ENCODE results near the gene SLC39A8. TPM values are rescaled to one million over a fixed set of nuclear protein-coding genes. Genes with fewer than 3 reads are reported as not detected.
A peak's percentile ranks its signal among the peaks of the same experiment; 100 is the strongest.
"Not testable (repeated sequence)": the region's sequence is repeated elsewhere in the genome, so short reads cannot be mapped to it uniquely, and the experiment has no call there.

SLC39A8 gene
- 10 to 100 TPM; 28.8 to 29.3 TPM for total RNA-seq

DNA sequence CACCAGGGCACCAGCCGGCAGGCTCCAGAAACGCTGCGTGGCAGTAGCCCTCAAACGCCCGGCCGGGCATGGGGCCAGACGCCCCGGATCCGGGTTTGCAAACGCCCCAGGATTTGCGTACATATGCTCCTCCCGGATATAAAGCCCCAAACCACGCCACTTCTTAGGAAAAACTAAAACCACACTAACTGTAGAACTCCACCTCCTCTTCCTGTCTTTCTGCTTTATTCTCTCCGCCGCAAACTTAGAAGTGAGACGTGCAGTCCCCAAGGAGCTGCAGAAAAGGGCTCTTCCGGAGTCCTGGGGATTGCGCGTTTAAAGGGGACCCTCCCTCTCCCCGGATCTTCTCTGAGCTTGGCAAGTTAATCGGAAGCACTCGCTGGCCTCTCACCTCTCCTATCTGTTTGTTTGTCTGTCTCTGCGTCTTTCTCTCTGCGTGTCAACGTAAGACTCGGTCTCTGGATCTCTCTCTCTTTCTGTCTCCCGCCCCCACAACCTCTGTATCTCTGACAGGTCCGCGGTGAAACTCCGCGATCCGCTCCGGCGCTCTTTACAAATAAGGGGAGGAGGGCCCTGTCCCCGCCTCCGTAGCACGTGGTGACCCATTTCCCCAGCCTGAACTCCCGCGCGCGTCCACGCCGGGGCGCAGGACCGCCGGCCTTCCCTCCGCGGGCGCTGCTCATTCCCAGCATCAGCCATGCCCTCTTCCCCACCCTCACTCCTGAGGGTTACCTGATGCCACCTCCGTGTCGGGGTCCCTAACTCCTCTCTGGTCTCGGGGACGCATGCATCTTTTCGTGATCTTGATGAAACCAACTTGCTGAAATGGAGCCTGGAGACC, at the start of gene SLC39A8:
Gene SLC39A8 (minus strand): TSS at position 529 of the 841 bp plus-strand sequence. CDS start 820 bp downstream, outside the sequence.
- CTCF ChIA-PET: interaction anchor here (0.7 to 1.9 kb wide), 14 partner anchors 10 to 755 kb away, joined by 3 to 18 read pairs (median 4); partner anchors contain the start of gene BDH2
- H3K4me3 Mint-ChIP-seq: peak within 1 kb of the TSS; percentile 83
- H3K9me3 Mint-ChIP-seq: no peaks in the 10 kb centered on the region
- intact Hi-C loops (cut with micrococcal nuclease): loop anchor here (1.0 to 5.0 kb wide), 18 partner anchors 45 to 1522 kb away; partner anchors contain the start of genes BDH2, CENPE, PPP3CA and SLC9B1
- H3K36me3 Mint-ChIP-seq (ENCODE audit: low read depth): no peaks in the 10 kb centered on the region
- peak; percentile 93 for DNase-seq
- peaks cover 38% of the 10 kb centered on the region for H3K4me1 Mint-ChIP-seq (ENCODE audit: low read depth)
- H3K27me3 Mint-ChIP-seq (ENCODE audit: low read depth): no peaks in the 10 kb centered on the region
- H3K27ac Mint-ChIP-seq: peak within 1 kb of the TSS; percentile 93

DNA sequence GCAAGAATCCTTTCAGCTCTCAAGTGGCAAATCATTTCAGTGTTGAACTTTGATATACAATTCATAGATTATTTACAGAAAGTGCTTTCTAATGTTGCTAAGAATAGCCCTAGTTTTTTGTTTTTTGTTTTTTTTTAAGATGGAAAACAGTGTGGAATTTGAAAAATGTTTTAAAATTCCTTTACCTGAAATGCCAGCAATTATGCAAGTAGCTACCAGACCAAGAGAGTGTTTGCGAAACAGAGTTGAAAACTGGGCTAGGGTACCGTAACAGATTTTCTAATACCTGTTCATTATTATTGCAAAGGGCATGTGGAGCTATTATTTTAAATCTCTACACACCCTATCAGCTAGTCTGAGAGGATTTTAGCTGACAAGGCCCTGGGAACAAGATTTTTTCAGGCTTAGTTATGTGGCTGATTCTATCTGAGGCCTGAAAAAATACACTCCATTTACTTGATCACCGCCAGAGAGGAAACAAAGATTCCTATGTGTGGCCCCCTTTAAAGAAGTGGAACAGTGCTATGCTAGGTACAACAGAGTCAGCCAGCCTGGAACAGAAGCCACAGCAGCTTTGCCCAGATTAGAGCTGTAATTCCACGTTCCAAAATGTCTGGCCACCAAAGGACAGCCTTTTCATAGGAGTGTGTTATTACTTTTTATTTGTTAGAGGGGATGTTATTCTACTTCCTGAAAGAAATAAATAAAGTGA, 46.9 kb upstream of the SLC39A8 start:
- intact Hi-C loops (cut with micrococcal nuclease): loop anchor here (5.0 kb wide), 1 partner anchor 145 kb away; no protein-coding TSS in a partner anchor
- no peak for DNase-seq
- Mint-ChIP-seq H3K4me1 (ENCODE audit: low read depth) (peaks cover 17% of the 10 kb centered on the region), H3K36me3 (ENCODE audit: low read depth) (no peaks in the 10 kb centered on the region), H3K9me3 (no peaks in the 10 kb centered on the region), H3K27me3 (ENCODE audit: low read depth) (peaks cover 2% of the 10 kb centered on the region), H3K27ac (no peak overlapping the region), H3K4me3 (no peak overlapping the region)
- CTCF ChIA-PET: interaction anchor here (1.0 to 1.9 kb wide), 2 partner anchors 39 to 46 kb away, joined by 5 to 6 read pairs; partner anchors contain the start of gene SLC39A8

DNA sequence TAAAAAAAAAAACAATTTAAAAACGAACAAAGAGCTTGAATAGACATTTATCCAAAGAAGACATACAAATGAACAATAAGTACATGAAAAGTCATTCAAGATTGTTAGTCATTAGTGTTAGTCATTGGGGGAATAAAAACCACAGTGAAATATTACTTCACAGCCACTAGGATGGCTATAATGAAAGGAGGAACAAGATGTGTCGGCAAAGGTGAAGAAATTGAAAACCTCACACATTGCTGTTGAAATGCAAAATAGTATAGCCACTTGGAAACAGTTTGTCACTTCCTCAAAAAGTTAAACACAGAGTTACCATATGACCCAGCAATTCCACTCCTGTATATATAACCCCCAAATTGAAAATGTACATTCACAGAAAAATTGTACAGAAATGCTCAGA, 45.2 kb upstream of the SLC39A8 start:
- intact Hi-C loops (cut with micrococcal nuclease): loop anchor here (1.0 to 5.0 kb wide), 14 partner anchors 41 to 1370 kb away; partner anchors contain the start of genes SLC39A8, SLC9B2 and UBE2D3

DNA sequence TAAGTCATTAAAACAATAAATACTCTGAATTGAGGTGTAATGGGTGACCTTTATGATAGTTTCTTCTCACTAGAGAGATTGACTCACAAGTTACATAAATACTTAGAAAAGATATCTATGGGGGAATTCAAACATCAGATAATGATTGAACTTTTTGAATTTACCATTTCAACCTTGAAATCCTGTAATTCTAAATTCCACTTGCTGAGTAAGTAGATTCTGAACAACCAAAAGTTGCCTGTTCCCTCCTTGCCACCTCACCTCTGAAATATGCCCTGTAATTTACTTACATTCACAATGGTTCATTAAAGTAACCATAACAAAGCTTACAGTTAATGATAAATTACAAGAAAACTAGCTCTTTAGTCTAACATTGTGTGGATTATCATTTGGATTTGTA, 43.3 kb upstream of the SLC39A8 start:
- H3K4me1 Mint-ChIP-seq (ENCODE audit: low read depth): peaks cover 17% of the 10 kb centered on the region
- DNase-seq: no peak
- H3K27me3 Mint-ChIP-seq (ENCODE audit: low read depth): peaks cover 4% of the 10 kb centered on the region
- H3K4me3 Mint-ChIP-seq: no peak overlapping the region
- H3K9me3 Mint-ChIP-seq: no peaks in the 10 kb centered on the region
- CTCF ChIA-PET: interaction anchor here (1.8 kb wide), 1 partner anchor 42 kb away, joined by 4 read pairs; no protein-coding TSS in a partner anchor
- H3K27ac Mint-ChIP-seq: no peak overlapping the region
- intact Hi-C loops (cut with micrococcal nuclease): no loop called here
- H3K36me3 Mint-ChIP-seq (ENCODE audit: low read depth): no peaks in the 10 kb centered on the region

More for the DNA sequence above, 45.2 kb upstream of the SLC39A8 start:
- no peak overlapping the region for H3K27ac Mint-ChIP-seq
- H3K4me3 Mint-ChIP-seq: no peak overlapping the region
- peaks cover 4% of the 10 kb centered on the region for H3K27me3 Mint-ChIP-seq (ENCODE audit: low read depth)
- H3K36me3 Mint-ChIP-seq (ENCODE audit: low read depth): no peaks in the 10 kb centered on the region
- no peaks in the 10 kb centered on the region for H3K9me3 Mint-ChIP-seq
- CTCF ChIA-PET: no interaction called here
- DNase-seq: no peak
- peaks cover 17% of the 10 kb centered on the region for H3K4me1 Mint-ChIP-seq (ENCODE audit: low read depth)

DNA sequence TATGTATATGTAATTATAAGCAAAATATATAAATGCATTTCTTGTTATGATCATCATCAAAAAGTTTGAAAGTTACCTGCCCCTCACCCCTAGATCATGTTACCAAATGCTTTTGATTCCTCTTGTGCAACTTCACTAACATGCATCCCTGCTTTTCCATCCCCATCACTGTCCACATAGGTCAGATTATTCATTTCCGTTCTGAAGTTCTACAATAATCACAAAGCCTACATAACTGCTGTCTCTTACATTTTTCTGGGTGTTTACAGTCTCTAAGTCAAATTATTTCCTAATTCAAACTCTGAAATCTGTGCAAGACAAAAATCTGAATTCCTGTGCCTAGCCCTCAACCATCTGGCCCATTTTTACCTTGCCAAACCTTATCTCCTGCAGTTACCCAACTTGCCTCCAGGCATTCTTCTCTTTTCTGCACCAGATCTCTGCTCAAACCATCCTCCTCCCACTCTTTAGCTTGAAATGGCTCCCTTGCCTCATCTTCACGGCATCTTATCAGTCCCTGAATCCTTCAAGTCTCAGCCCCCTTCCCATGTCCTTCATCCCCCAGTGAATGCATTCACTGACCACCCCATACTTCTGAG, 42.4 kb upstream of the SLC39A8 start:
- CTCF ChIA-PET: no interaction called here
- no peak overlapping the region for H3K27ac Mint-ChIP-seq

DNA sequence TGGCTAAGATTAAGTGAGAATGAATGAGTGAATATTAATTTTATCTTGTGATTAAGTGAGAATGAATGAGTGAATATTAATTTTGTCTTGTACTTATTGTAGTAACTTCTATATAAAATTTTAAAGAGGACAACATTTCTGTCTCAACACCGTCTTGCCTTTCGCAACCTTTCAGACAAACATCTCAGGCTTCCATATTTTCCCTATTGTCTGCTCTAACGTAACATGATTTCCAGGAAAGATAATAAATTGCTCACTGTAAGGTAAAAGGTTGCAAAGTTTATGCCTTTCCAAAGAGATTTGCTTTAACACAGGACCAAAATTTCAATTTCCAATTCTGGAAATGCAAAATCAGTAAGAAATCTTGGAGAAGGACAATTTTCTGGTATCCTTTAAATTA, 41.7 kb upstream of the SLC39A8 start:
- Mint-ChIP-seq H3K36me3 (ENCODE audit: low read depth) (no peaks in the 10 kb centered on the region), H3K4me3 (no peak overlapping the region), H3K4me1 (ENCODE audit: low read depth) (peaks cover 17% of the 10 kb centered on the region), H3K27ac (no peak overlapping the region), H3K9me3 (no peaks in the 10 kb centered on the region), H3K27me3 (ENCODE audit: low read depth) (peaks cover 9% of the 10 kb centered on the region)
- CTCF ChIA-PET: no interaction called here
- intact Hi-C loops (cut with micrococcal nuclease): no loop called here
- DNase-seq: no peak

More for the DNA sequence above, 42.4 kb upstream of the SLC39A8 start:
- Mint-ChIP-seq H3K4me3 (no peak overlapping the region), H3K27me3 (ENCODE audit: low read depth) (peaks cover 8% of the 10 kb centered on the region), H3K4me1 (ENCODE audit: low read depth) (peaks cover 17% of the 10 kb centered on the region), H3K36me3 (ENCODE audit: low read depth) (no peaks in the 10 kb centered on the region), H3K9me3 (no peaks in the 10 kb centered on the region)
- DNase-seq: no peak
- intact Hi-C loops (cut with micrococcal nuclease): no loop called here

DNA sequence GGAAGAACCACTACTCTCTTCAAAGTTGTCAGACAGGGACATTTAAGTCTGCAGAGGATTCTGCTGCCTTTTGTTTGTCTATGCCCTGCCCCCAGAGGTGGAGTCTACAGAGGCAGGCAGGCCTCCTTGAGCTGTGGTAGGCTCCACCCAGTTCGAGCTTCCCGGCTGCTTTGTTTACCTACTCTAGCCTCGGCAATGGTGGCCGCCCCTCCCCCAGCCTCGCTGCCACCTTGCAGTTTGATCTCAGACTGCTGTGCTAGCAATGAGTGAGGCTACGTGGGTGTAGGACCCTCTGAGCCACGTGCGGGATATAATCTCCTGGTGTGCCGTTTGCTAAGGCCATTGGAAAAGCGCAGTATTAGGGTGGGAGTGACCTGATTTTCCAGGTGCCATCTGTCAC, 35.0 kb upstream of the SLC39A8 start:
- intact Hi-C loops (cut with micrococcal nuclease); H3K9me3 Mint-ChIP-seq; H3K4me1 Mint-ChIP-seq (ENCODE audit: low read depth); H3K36me3 Mint-ChIP-seq (ENCODE audit: low read depth); H3K4me3 Mint-ChIP-seq; H3K27ac Mint-ChIP-seq; DNase-seq; CTCF ChIA-PET: not testable (repeated sequence)
- H3K27me3 Mint-ChIP-seq (ENCODE audit: low read depth): peaks cover 11% of the 10 kb centered on the region

DNA sequence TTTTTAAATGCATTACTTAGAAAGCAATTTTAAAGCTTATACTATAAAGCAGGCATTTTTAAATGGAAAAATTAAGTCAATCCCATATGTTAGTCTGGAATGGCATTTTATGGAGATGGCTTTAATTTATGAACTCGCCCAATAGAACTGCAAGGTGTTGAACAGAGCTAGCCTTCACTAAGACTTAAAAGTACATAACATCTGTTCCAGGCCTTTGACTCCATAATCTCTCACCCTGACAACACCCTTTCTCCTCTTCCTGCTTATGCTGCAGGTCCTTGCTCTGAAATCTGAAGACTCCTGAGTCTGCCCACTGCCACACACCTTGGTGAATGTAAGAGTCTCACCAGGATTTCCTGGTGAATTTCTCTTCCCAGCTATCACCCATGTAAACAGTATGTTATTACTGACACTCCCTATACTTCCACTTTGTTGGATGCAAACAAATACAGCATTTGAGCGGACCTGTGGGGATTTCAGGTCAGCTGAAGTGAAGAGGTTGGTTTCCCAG, 17.7 kb upstream of the SLC39A8 start:
- no peak for DNase-seq
- CTCF ChIA-PET: no interaction called here
- Mint-ChIP-seq H3K4me3 (no peak overlapping the region), H3K27me3 (ENCODE audit: low read depth) (no peaks in the 10 kb centered on the region), H3K36me3 (ENCODE audit: low read depth) (no peaks in the 10 kb centered on the region), H3K4me1 (ENCODE audit: low read depth) (no peaks in the 10 kb centered on the region), H3K27ac (no peak overlapping the region), H3K9me3 (peaks cover 4% of the 10 kb centered on the region)
- intact Hi-C loops (cut with micrococcal nuclease): no loop called here

DNA sequence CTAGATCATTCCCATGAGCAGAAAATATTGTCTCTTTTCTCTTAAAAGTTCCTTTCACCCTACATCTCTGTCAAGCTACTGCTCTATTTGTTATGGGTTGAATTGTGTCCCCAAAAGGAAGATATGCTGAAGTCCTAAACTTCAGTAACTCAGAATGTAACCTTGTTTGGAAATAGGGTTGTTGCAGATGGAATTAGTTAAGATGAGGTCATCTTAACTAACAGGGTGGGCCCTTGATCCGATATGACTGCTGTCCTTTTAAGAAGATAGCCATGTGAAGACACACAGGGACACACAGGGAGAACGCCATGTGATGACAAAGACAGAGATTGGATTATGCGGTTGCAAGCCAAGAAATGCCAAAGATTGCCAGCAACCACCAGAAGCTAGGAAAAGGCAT, 12.8 kb upstream of the SLC39A8 start:
- Mint-ChIP-seq H3K4me3 (no peak overlapping the region), H3K27me3 (ENCODE audit: low read depth) (no peaks in the 10 kb centered on the region), H3K27ac (no peak overlapping the region), H3K9me3 (no peaks in the 10 kb centered on the region), H3K36me3 (ENCODE audit: low read depth) (no peaks in the 10 kb centered on the region), H3K4me1 (ENCODE audit: low read depth) (no peaks in the 10 kb centered on the region)
- no peak for DNase-seq
- intact Hi-C loops (cut with micrococcal nuclease): no loop called here
- CTCF ChIA-PET: no interaction called here

DNA sequence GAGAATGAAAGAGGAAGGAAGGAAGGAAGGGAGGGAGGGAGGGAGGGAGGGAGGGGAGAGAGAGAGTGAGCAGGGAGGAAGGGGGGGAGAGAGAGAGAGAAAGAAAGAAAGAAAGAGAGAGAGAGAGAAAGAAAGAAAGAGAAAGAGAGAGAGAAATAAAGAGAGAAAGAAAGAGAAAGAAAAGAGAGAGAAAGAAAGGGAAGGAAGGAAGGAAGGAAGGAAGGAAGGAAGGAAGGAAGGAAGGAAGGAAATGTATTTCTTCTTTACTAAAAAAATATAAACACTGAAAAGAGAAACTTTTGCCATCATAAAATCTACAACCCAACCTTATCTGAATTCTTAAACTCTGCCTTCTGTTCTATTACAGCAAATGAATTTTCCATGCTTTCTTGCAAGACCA, 12.4 kb upstream of the SLC39A8 start:
- H3K9me3 Mint-ChIP-seq; H3K27me3 Mint-ChIP-seq (ENCODE audit: low read depth); DNase-seq; H3K36me3 Mint-ChIP-seq (ENCODE audit: low read depth); H3K4me1 Mint-ChIP-seq (ENCODE audit: low read depth); intact Hi-C loops (cut with micrococcal nuclease); CTCF ChIA-PET; H3K27ac Mint-ChIP-seq; H3K4me3 Mint-ChIP-seq: not testable (repeated sequence)

DNA sequence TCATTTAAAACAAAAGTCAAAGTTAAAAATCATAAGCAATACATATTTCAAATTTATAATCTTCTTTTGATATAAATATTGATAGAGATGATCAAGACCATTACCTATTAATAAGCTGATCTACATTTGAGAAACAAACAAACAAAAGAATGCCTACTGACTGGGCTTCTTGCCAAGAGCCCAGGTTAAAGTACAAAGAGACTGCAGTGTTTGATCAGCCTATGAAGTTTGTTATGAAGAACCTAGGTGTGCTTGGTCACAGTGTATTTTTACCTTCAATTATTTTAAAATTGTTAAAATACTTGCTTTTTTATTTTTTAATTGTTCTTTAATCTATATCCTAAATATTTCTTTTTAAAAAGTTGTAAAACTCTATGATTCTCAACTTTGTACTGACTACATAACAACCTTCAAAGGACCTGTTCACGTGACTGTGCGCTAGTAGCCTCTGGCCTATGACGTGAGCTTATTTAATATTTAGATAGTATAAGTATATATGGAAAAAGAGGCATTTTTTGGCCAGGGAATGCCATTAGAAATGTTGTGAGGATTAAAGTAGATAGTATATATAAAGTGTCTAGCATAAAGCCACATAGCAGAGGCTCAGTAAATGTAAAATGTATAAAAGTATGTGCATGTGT, 11.4 kb upstream of the SLC39A8 start:
- no peak for DNase-seq
- CTCF ChIA-PET: no interaction called here
- Mint-ChIP-seq H3K36me3 (ENCODE audit: low read depth) (no peaks in the 10 kb centered on the region), H3K4me1 (ENCODE audit: low read depth) (no peaks in the 10 kb centered on the region), H3K27me3 (ENCODE audit: low read depth) (no peaks in the 10 kb centered on the region), H3K4me3 (no peak overlapping the region), H3K27ac (no peak overlapping the region), H3K9me3 (no peaks in the 10 kb centered on the region)
- intact Hi-C loops (cut with micrococcal nuclease): no loop called here

DNA sequence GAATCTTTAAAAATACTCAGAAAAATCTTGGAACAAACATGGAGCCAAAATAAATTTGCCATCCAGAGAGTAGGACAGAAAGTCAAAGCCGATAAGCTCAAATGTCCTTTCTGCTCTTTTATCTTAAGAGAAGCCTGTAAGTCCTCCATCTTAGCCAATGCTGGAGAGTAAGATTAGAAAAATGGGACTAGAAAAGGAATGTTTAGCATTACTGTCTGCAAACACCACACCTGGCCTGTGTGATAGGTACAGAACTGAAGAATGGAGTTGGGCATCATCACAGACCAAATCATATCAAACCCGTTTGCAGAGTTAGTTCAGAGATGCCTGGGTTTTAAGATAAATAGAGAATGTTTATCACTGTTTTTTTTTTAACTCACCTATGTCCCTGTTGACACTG, 10.5 kb upstream of the SLC39A8 start:
- H3K4me1 Mint-ChIP-seq (ENCODE audit: low read depth): no peaks in the 10 kb centered on the region
- no peak overlapping the region for H3K4me3 Mint-ChIP-seq
- H3K9me3 Mint-ChIP-seq: no peaks in the 10 kb centered on the region
- DNase-seq: no peak
- H3K27me3 Mint-ChIP-seq (ENCODE audit: low read depth): no peaks in the 10 kb centered on the region
- no peaks in the 10 kb centered on the region for H3K36me3 Mint-ChIP-seq (ENCODE audit: low read depth)
- CTCF ChIA-PET: no interaction called here
- H3K27ac Mint-ChIP-seq: no peak overlapping the region
- intact Hi-C loops (cut with micrococcal nuclease): no loop called here
